H9 (cell line): Measurements from ENCODE around the gene PREX1. TPM values are rescaled to one million over a fixed set of nuclear protein-coding genes. Genes with fewer than 3 reads are reported as not detected.

Experiments used
- DNase-seq: peaks from one replicate; pipeline ENCODE4 v3.0.0-alpha.2; 2017
- H2AFZ ChIP-seq: one replicate; pipeline ENCODE4 v1.6.1; 2013; ENCODE audit warnings: mild to moderate bottlenecking, low read length, control low read depth, moderate library complexity
- H2AK5ac ChIP-seq: 2 replicates; pipeline ENCODE4 v1.6.1; 2013; ENCODE audit warnings: low read length, control low read depth, mixed read lengths; ENCODE audit not compliant: insufficient read length
- H2BK120ac ChIP-seq: one replicate; pipeline ENCODE4 v1.6.1; 2013; ENCODE audit warnings: low read depth, mild to moderate bottlenecking, low read length, control low read depth, inconsistent platforms; ENCODE audit not compliant: poor library complexity, severe bottlenecking
- H2BK12ac ChIP-seq: 2 replicates; pipeline ENCODE4 v1.6.1; 2013; ENCODE audit warnings: low read length, control low read depth, mixed read lengths, low read depth; ENCODE audit not compliant: insufficient read length
- H2BK15ac ChIP-seq: 2 replicates; pipeline ENCODE4 v1.6.1; 2013; ENCODE audit warnings: low read depth, low read length, control low read depth
- H2BK20ac ChIP-seq: one replicate; pipeline ENCODE4 v1.6.1; 2013; ENCODE audit warnings: low read depth, mild to moderate bottlenecking, low read length, control low read depth, inconsistent platforms; ENCODE audit not compliant: poor library complexity, severe bottlenecking
- H2BK5ac ChIP-seq: 2 replicates; pipeline ENCODE4 v1.6.1; 2013; ENCODE audit warnings: low read length, control low read depth, mixed read lengths; ENCODE audit not compliant: insufficient read length
- H3K14ac ChIP-seq: 2 replicates; pipeline ENCODE4 v1.6.1; 2013; ENCODE audit warnings: low read length, control low read depth; ENCODE audit not compliant: insufficient read depth
- H3K18ac ChIP-seq: 2 replicates; pipeline ENCODE4 v1.6.1; 2013; ENCODE audit warnings: low read depth, mild to moderate bottlenecking, mixed read lengths, low read length, control low read depth; ENCODE audit not compliant: insufficient read length
- H3K23ac ChIP-seq: 2 replicates; pipeline ENCODE4 v1.6.1; 2013; ENCODE audit warnings: low read length, control low read depth, mixed read lengths, low read depth; ENCODE audit not compliant: insufficient read length
- H3K23me2 ChIP-seq: 2 replicates; pipeline ENCODE4 v1.6.1; 2013; ENCODE audit warnings: low read depth, mild to moderate bottlenecking, mixed read lengths, low read length, control low read depth; ENCODE audit not compliant: insufficient read length, poor library complexity, severe bottlenecking
- H3K27ac ChIP-seq: 2 replicates; pipeline ENCODE4 v1.5.1; 2013; ENCODE audit warnings: low read length, control low read depth, mixed read lengths, low read depth; ENCODE audit not compliant: insufficient read length
- H3K27me3 ChIP-seq: 2 replicates; pipeline ENCODE4 v1.6.1; 2013; ENCODE audit warnings: low read length, control low read depth, inconsistent platforms; ENCODE audit not compliant: insufficient read depth
- H3K4ac ChIP-seq: 2 replicates; pipeline ENCODE4 v1.6.1; 2013; ENCODE audit warnings: low read depth, mild to moderate bottlenecking, control low read depth, inconsistent platforms, low read length, moderate library complexity
- H3K4me1 ChIP-seq: 2 replicates; pipeline ENCODE4 v1.6.1; 2013; ENCODE audit warnings: low read length, control low read depth, inconsistent platforms; ENCODE audit not compliant: insufficient read depth
- H3K4me2 ChIP-seq: 2 replicates; pipeline ENCODE4 v1.6.1; 2013; ENCODE audit warnings: low read length, control low read depth, mixed read lengths; ENCODE audit not compliant: insufficient read length, insufficient read depth
- H3K56ac ChIP-seq: 2 replicates; pipeline ENCODE4 v1.6.1; 2013; ENCODE audit warnings: low read depth, mild to moderate bottlenecking, mixed read lengths, low read length, control low read depth; ENCODE audit not compliant: insufficient read length
- H3K79me1 ChIP-seq: 2 replicates; pipeline ENCODE4 v1.6.1; 2013; ENCODE audit warnings: low read depth, mild to moderate bottlenecking, moderate library complexity, low read length, control low read depth, inconsistent platforms; ENCODE audit not compliant: insufficient read depth, poor library complexity, severe bottlenecking
- H3K79me2 ChIP-seq: 2 replicates; pipeline ENCODE4 v1.6.1; 2013; ENCODE audit warnings: low read length, control low read depth, inconsistent platforms; ENCODE audit not compliant: insufficient read depth
- H3K9ac ChIP-seq: 2 replicates; pipeline ENCODE4 v1.6.1; 2013; ENCODE audit warnings: low read length, control low read depth, mixed read lengths; ENCODE audit not compliant: insufficient read length; ENCODE audit errors: extremely low read depth
- H3K9me3 ChIP-seq: one replicate; pipeline ENCODE4 v1.6.1; 2013; ENCODE audit warnings: low read depth, low read length, inconsistent platforms; ENCODE audit not compliant: control insufficient read depth
- H3T11ph ChIP-seq: one replicate; pipeline ENCODE4 v1.6.1; 2013; ENCODE audit warnings: mild to moderate bottlenecking, low read length, control low read depth, inconsistent platforms
- H4K20me1 ChIP-seq: one replicate; pipeline ENCODE4 v1.6.1; 2013; ENCODE audit not compliant: control insufficient read depth, insufficient read length, insufficient read depth
- H4K5ac ChIP-seq: 2 replicates; pipeline ENCODE4 v1.6.1; 2013; ENCODE audit warnings: low read depth, mild to moderate bottlenecking, mixed read lengths, low read length, control low read depth; ENCODE audit not compliant: insufficient read length
- H4K8ac ChIP-seq: replicated peaks from 2 replicates; pipeline ENCODE4 v1.6.1; 2013; ENCODE audit warnings: low read length, control low read depth, mixed read lengths, low read depth; ENCODE audit not compliant: insufficient read length
- H4K91ac ChIP-seq: 2 replicates; pipeline ENCODE4 v1.6.1; 2013; ENCODE audit warnings: low read depth, mild to moderate bottlenecking, moderate library complexity, mixed read lengths, low read length, control low read depth; ENCODE audit not compliant: insufficient read length
- H3K27ac Mint-ChIP-seq, 3 experiments: 2 replicates in 2 of 3; 3 replicates in 1 of 3; pipeline ENCODE4 v1.8.0; 2020 to 2021; ENCODE audit warnings: mixed read lengths in 3 of 3, mild to moderate bottlenecking in 1 of 3, moderate library complexity in 1 of 3
- H3K27me3 Mint-ChIP-seq: 2 replicates; pipeline ENCODE4 v1.8.0; 2021; ENCODE audit warnings: low read depth, mild to moderate bottlenecking, moderate library complexity, mixed read lengths
- H3K36me3 Mint-ChIP-seq, 3 experiments: 2 replicates in 2 of 3; 3 replicates in 1 of 3; pipeline ENCODE4 v1.8.0; 2020 to 2021; ENCODE audit warnings: low read depth in 3 of 3, mixed read lengths in 3 of 3; ENCODE audit not compliant: insufficient read depth in 1 of 3
- H3K4me1 Mint-ChIP-seq, 2 experiments: 2 replicates each; pipeline ENCODE4 v1.8.0; 2020; ENCODE audit warnings: mixed read lengths in 2 of 2
- H3K4me3 Mint-ChIP-seq, 2 experiments: 2 replicates in 1 of 2; 3 replicates in 1 of 2; pipeline ENCODE4 v1.8.0; 2020 to 2021; ENCODE audit warnings: mild to moderate bottlenecking in 2 of 2, mixed read lengths in 2 of 2, moderate library complexity in 1 of 2
- H3K9me3 Mint-ChIP-seq, 2 experiments: 2 replicates in 1 of 2; 3 replicates in 1 of 2; pipeline ENCODE4 v1.8.0; 2020; ENCODE audit warnings: mild to moderate bottlenecking in 2 of 2, mixed read lengths in 2 of 2, moderate library complexity in 1 of 2
- WGBS: extraction: QIAGEN DNeasy Blood & Tissue Kit; methylation state at CpG from one replicate; pipeline ENCODE4 v1.1.7; 2013; ENCODE audit warnings: missing lambda C conversion rate, low lambda C conversion rate, mixed read lengths; ENCODE audit not compliant: insufficient read length; ENCODE audit errors: extremely low coverage; 5-methylcytosine and 5-hydroxymethylcytosine counted together
- total RNA-seq: library from RNA; stranded (reverse); gene quantifications from 2 replicates; pipeline ENCODE4 v1.2.1, GENCODE V29; 2021
- TF ChIP-seq, protein P1 (sequence below): fragments of 200-600 bp; sonication (generic); conservative IDR thresholded peaks from 3 replicates; pipeline ENCODE4 v1.8.0; 2021; ENCODE audit warnings: antibody characterized with exemption, mild to moderate bottlenecking

Gene PREX1
- total RNA-seq, 1 experiment from 2014 or later: 6.6 TPM

DNA sequence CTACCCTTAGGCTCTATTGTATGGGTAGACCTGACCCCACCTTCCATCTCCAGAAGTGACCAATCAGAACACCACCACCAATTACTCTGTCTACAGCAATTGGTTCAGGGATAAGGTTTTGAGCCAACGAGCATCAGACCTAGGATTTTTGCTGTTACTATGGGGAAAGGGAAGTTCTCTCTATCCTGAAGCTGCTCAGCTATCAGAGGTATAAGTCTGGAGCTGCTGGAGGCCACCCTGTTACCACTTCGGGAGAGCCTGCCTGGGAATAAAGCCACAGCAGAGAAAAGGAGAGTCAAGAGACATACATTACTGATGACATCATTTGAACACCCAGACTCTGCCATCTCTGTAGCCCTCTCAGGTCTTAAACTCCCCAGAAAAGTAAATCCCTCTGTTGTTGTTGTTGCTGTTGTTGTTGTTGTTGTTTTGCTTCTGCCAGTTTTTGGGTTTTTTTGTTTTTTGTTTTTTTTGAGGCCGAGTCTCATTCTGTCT, 94.5 kb downstream of the PREX1 start:
- Mint-ChIP-seq H3K9me3 (no peaks in the 10 kb centered on the region), H3K27me3 (no peaks in the 10 kb centered on the region), H3K4me1 (peaks cover 14 to 18% of the 10 kb centered on the region in 2 experiments), H3K4me3 (no peak overlapping the region), H3K36me3 (peaks cover 0 to 3% (median 0%) of the 10 kb centered on the region in 3 experiments; a peak in 1 of 7 replicates), H3K27ac (no peak overlapping the region)
- Histone ChIP-seq H2BK5ac (no peak overlapping the region), H3K79me2 (no peaks in the 10 kb centered on the region), H4K8ac (no peak overlapping the region), H3K56ac (no peak overlapping the region), H2AFZ (no peak overlapping the region), H3K9me3 (no peaks in the 10 kb centered on the region), H3K4me1 (no peaks in the 10 kb centered on the region), H2BK12ac (no peak overlapping the region), H3K4ac (no peak overlapping the region), H3K18ac (no peak overlapping the region), H3T11ph (no peak overlapping the region), H4K91ac (no peak overlapping the region), H3K9ac (no peak overlapping the region), H3K14ac (no peak overlapping the region), H3K27ac (no peak overlapping the region), H2AK5ac (no peak overlapping the region), H3K79me1 (no peaks in the 10 kb centered on the region), H3K27me3 (no peaks in the 10 kb centered on the region), H2BK120ac (no peak overlapping the region), H4K5ac (no peak overlapping the region), H3K23ac (no peak overlapping the region), H4K20me1 (no peaks in the 10 kb centered on the region), H2BK15ac (no peak overlapping the region), H3K4me2 (no peak overlapping the region), H2BK20ac (no peak overlapping the region), H3K23me2 (no peaks in the 10 kb centered on the region)
- DNase-seq: no peak
- no CpG with 5 or more reads among the region's 3 CpGs for WGBS
- TF ChIP-seq, protein P1, sequence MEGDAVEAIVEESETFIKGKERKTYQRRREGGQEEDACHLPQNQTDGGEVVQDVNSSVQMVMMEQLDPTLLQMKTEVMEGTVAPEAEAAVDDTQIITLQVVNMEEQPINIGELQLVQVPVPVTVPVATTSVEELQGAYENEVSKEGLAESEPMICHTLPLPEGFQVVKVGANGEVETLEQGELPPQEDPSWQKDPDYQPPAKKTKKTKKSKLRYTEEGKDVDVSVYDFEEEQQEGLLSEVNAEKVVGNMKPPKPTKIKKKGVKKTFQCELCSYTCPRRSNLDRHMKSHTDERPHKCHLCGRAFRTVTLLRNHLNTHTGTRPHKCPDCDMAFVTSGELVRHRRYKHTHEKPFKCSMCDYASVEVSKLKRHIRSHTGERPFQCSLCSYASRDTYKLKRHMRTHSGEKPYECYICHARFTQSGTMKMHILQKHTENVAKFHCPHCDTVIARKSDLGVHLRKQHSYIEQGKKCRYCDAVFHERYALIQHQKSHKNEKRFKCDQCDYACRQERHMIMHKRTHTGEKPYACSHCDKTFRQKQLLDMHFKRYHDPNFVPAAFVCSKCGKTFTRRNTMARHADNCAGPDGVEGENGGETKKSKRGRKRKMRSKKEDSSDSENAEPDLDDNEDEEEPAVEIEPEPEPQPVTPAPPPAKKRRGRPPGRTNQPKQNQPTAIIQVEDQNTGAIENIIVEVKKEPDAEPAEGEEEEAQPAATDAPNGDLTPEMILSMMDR: no peak
